IMR-90 (cell line): ENCODE measurements around the gene DRICH1. TPM values are rescaled to one million over a fixed set of nuclear protein-coding genes. Genes with fewer than 3 reads are reported as not detected.

ENCODE experiments used
- ATAC-seq: fragments of 200-7000 bp; cut with Tn5 transposase; 2 replicates; pipeline ENCODE4 v1.9.1; 2020; ENCODE audit warnings: low read depth, mild to moderate bottlenecking, moderate library complexity
- BruUV-seq: library from RNA; stranded (reverse); fragments of 400-500 nt; replicated peaks from 2 replicates; lab custom pipeline; 2021; lab: Mats Ljungman, UMichigan
- CTCF ChIA-PET: fragments of 300-600 bp; formaldehyde crosslinking; extraction: SDS; loops from one replicate; lab custom pipeline; 2021; ENCODE audit warnings: antibody characterized with exemption; lab: Yijun Ruan, JAX
- POLR2A ChIA-PET: fragments of 300-600 bp; sonication (Branson Sonifier 250); formaldehyde crosslinking; loops from one replicate; lab custom pipeline; 2022; ENCODE audit warnings: antibody characterized with exemption; ENCODE audit not compliant: unreplicated experiment; lab: Charles Lee
- DNase-seq: peaks from one replicate; pipeline ENCODE4 v3.0.0; 2013
- H2AFZ ChIP-seq: replicated peaks from 2 replicates; pipeline ENCODE3; 2013; ENCODE audit warnings: low read length, mild to moderate bottlenecking; ENCODE audit not compliant: poor library complexity
- H2AK5ac ChIP-seq: 2 replicates; pipeline ENCODE4 v1.6.1; 2013; ENCODE audit warnings: low read depth, low read length, inconsistent platforms
- H2AK9ac ChIP-seq: replicated peaks from 2 replicates; pipeline ENCODE3; 2013; ENCODE audit warnings: mild to moderate bottlenecking, low read depth, low read length, moderate library complexity; ENCODE audit not compliant: poor library complexity
- H2BK120ac ChIP-seq: 2 replicates; pipeline ENCODE4 v1.6.1; 2013; ENCODE audit warnings: low read depth, low read length, inconsistent platforms
- H2BK15ac ChIP-seq: 3 replicates; pipeline ENCODE4 v1.6.1; 2013; ENCODE audit warnings: low read depth, low read length, inconsistent platforms
- H2BK20ac ChIP-seq: 2 replicates; pipeline ENCODE4 v1.6.1; 2013; ENCODE audit warnings: low read depth, mild to moderate bottlenecking, inconsistent platforms, low read length, moderate library complexity
- H2BK5ac ChIP-seq: 2 replicates; pipeline ENCODE4 v1.6.1; 2013; ENCODE audit warnings: mild to moderate bottlenecking, low read depth, low read length, inconsistent platforms; ENCODE audit not compliant: poor library complexity, severe bottlenecking
- H3K14ac ChIP-seq: replicated peaks from 2 replicates; pipeline ENCODE4 v1.6.1; 2013; ENCODE audit warnings: low read depth, low read length, inconsistent platforms
- H3K18ac ChIP-seq: 2 replicates; pipeline ENCODE4 v1.6.1; 2013; ENCODE audit warnings: low read depth, low read length, control low read depth
- H3K23ac ChIP-seq: 2 replicates; pipeline ENCODE4 v1.6.1; 2013; ENCODE audit warnings: low read depth, low read length, inconsistent platforms
- H3K27ac ChIP-seq: 2 replicates; pipeline ENCODE4 v1.5.1; 2013; ENCODE audit warnings: mild to moderate bottlenecking, control low read depth, low read length; ENCODE audit not compliant: insufficient read depth
- H3K27me3 ChIP-seq: 2 replicates; pipeline ENCODE4 v1.6.1; 2013; ENCODE audit warnings: low read length; ENCODE audit not compliant: control insufficient read depth, insufficient read depth
- H3K36me3 ChIP-seq: 2 replicates; pipeline ENCODE4 v1.6.1; 2013; ENCODE audit warnings: low read length, mixed read lengths; ENCODE audit not compliant: control insufficient read depth, insufficient read depth
- H3K4ac ChIP-seq: 2 replicates; pipeline ENCODE4 v1.6.1; 2013; ENCODE audit warnings: low read depth, low read length, inconsistent platforms
- H3K4me1 ChIP-seq: 2 replicates; pipeline ENCODE4 v1.6.1; 2013; ENCODE audit warnings: low read length, mixed read lengths; ENCODE audit not compliant: control insufficient read depth, insufficient read depth
- H3K4me2 ChIP-seq: 2 replicates; pipeline ENCODE4 v1.6.1; 2013; ENCODE audit warnings: low read depth, mild to moderate bottlenecking, control low read depth, low read length, moderate library complexity
- H3K4me3 ChIP-seq: 2 replicates; pipeline ENCODE4 v1.5.1; 2013; ENCODE audit warnings: low read depth, mild to moderate bottlenecking, control low read depth, low read length, moderate library complexity; ENCODE audit not compliant: insufficient read depth
- H3K56ac ChIP-seq: 2 replicates; pipeline ENCODE4 v1.6.1; 2013; ENCODE audit warnings: low read length, inconsistent platforms; ENCODE audit not compliant: insufficient read depth; ENCODE audit errors: extremely low read depth
- H3K79me1 ChIP-seq, 2 experiments: 2 replicates each; pipeline ENCODE4 v1.6.1; 2013; ENCODE audit warnings: low read length in 2 of 2, inconsistent platforms in 1 of 2, low read depth in 1 of 2
- H3K9ac ChIP-seq: 2 replicates; pipeline ENCODE4 v1.6.1; 2013; ENCODE audit warnings: low read depth, low read length, control low read depth
- H3K9me1 ChIP-seq: 2 replicates; pipeline ENCODE4 v1.6.1; 2013; ENCODE audit warnings: low read length, inconsistent platforms; ENCODE audit not compliant: insufficient read depth
- H3K9me3 ChIP-seq: 2 replicates; pipeline ENCODE4 v1.6.1; 2013; ENCODE audit warnings: low read length; ENCODE audit not compliant: control insufficient read depth, insufficient read depth
- H4K20me1 ChIP-seq: 2 replicates; pipeline ENCODE4 v1.6.1; 2013; ENCODE audit warnings: low read length, inconsistent platforms; ENCODE audit not compliant: insufficient read depth
- H4K5ac ChIP-seq: 2 replicates; pipeline ENCODE4 v1.6.1; 2013; ENCODE audit warnings: mild to moderate bottlenecking, low read depth, low read length, control low read depth
- H4K8ac ChIP-seq, 2 experiments: 2 replicates each; pipeline ENCODE4 v1.6.1; 2013; ENCODE audit warnings: low read depth in 2 of 2, low read length in 2 of 2, control low read depth in 1 of 2, inconsistent platforms in 1 of 2
- H4K91ac ChIP-seq: 2 replicates; pipeline ENCODE4 v1.6.1; 2013; ENCODE audit warnings: low read depth, low read length, inconsistent platforms; ENCODE audit not compliant: insufficient read depth
- BHLHE40 ChIP-seq: fragments of 150-350 bp; IDR thresholded peaks from 2 replicates; pipeline ENCODE4 v1.6.1; 2016; ENCODE audit warnings: mild to moderate bottlenecking, low read depth, low read length
- CEBPB ChIP-seq: IDR thresholded peaks from 2 replicates; pipeline ENCODE4 v1.6.1; 2012; ENCODE audit warnings: low read depth, low read length, improper control_type of control experiment
- CHD1 ChIP-seq: IDR thresholded peaks from 2 replicates; pipeline ENCODE4 v1.6.1; 2012; ENCODE audit warnings: low read depth, low read length, improper control_type of control experiment
- FOS ChIP-seq: fragments of 150-350 bp; IDR thresholded peaks from 2 replicates; pipeline ENCODE4 v1.6.1; 2016; ENCODE audit warnings: low read depth, low read length
- MAFK ChIP-seq: IDR thresholded peaks from 2 replicates; pipeline ENCODE4 v1.6.1; 2012; ENCODE audit warnings: low read depth, low read length, improper control_type of control experiment
- MAZ ChIP-seq: IDR thresholded peaks from 2 replicates; pipeline ENCODE4 v1.6.1; 2012; ENCODE audit warnings: low read depth, mild to moderate bottlenecking, low read length, improper control_type of control experiment, moderate library complexity, borderline replicate concordance
- MXI1 ChIP-seq: IDR thresholded peaks from 2 replicates; pipeline ENCODE4 v1.6.1; 2012; ENCODE audit warnings: low read depth, mild to moderate bottlenecking, low read length, moderate library complexity, borderline replicate concordance
- NFE2L2 ChIP-seq: fragments of 150-350 bp; IDR thresholded peaks from 2 replicates; pipeline ENCODE4 v1.6.1; 2016; ENCODE audit warnings: low read depth, mild to moderate bottlenecking, low read length
- POLR2A ChIP-seq: IDR thresholded peaks from 2 replicates; pipeline ENCODE4 v1.6.1; 2012; ENCODE audit warnings: mild to moderate bottlenecking, low read depth, low read length
- RAD21 ChIP-seq: IDR thresholded peaks from 2 replicates; pipeline ENCODE4 v1.6.1; 2012; ENCODE audit warnings: low read length, improper control_type of control experiment
- RCOR1 ChIP-seq: IDR thresholded peaks from 2 replicates; pipeline ENCODE4 v1.6.1; 2012; ENCODE audit warnings: mild to moderate bottlenecking, low read length, improper control_type of control experiment; ENCODE audit not compliant: insufficient replicate concordance
- RFX5 ChIP-seq: IDR thresholded peaks from 2 replicates; pipeline ENCODE4 v1.8.0; 2012; ENCODE audit warnings: low read depth, mild to moderate bottlenecking, low read length, moderate library complexity
- SMC3 ChIP-seq: fragments of 150-350 bp; IDR thresholded peaks from 2 replicates; pipeline ENCODE4 v1.6.1; 2016; ENCODE audit warnings: low read depth, mild to moderate bottlenecking, antibody characterized with exemption, low read length, moderate library complexity
- USF2 ChIP-seq: fragments of 150-350 bp; IDR thresholded peaks from 2 replicates; pipeline ENCODE4 v1.6.1; 2017; ENCODE audit warnings: mild to moderate bottlenecking, antibody characterized with exemption, low read length, low read depth
- WGBS, 2 experiments: methylation state at CpG; one replicate each; pipeline versions ENCODE4 v1.1.5 to v1.1.7; 2013; ENCODE audit warnings: missing lambda C conversion rate in 2 of 2; ENCODE audit not compliant: insufficient read length in 1 of 2; ENCODE audit errors: extremely low coverage in 2 of 2; 5-methylcytosine and 5-hydroxymethylcytosine counted together
- dilution Hi-C: fragments of 300-500 bp; cut with HindIII; formaldehyde crosslinking; loops from one replicate; pipeline ENCODE4 v1.14.3; 2018; ENCODE audit warnings: low sequenced_read_pairs; ENCODE audit not compliant: unreplicated experiment
- in situ Hi-C: fragments of 300-500 bp; cut with MboI; formaldehyde crosslinking; loops from 3 replicates; pipeline ENCODE4 v1.14.3; 2019; ENCODE audit warnings: low sequenced_read_pairs, inconsistent platforms, mixed read lengths
- intact Hi-C: fragments of 100-400 bp; cut with micrococcal nuclease; formaldehyde crosslinking; loops from 2 replicates; pipeline ENCODE4 v1.10.0; 2022
- polyA plus RNA-seq, 3 experiments: library from polyadenylated mRNA; depleted of rRNA; stranded (reverse); fragments of >200 nt; gene quantifications; 2 replicates each; pipeline ENCODE4 v1.2.3, GENCODE V29; 2012; ENCODE audit warnings: low replicate concordance in 1 of 3
- total RNA-seq: library from RNA; depleted of rRNA; stranded (reverse); fragments of >200 nt; gene quantifications from 2 replicates; pipeline ENCODE4 v1.2.3, GENCODE V29; 2012
- TF ChIP-seq, protein P1 (sequence below): conservative IDR thresholded peaks from 2 replicates; pipeline ENCODE4 v1.5.1; 2012; ENCODE audit warnings: mild to moderate bottlenecking, low read depth, low read length, improper control_type of control experiment

DRICH1 gene
- total and polyA plus RNA-seq, 2 of the 4 experiments (the other 2 are of a cell fraction) = 0.14 TPM; not detected in 1

DNA sequence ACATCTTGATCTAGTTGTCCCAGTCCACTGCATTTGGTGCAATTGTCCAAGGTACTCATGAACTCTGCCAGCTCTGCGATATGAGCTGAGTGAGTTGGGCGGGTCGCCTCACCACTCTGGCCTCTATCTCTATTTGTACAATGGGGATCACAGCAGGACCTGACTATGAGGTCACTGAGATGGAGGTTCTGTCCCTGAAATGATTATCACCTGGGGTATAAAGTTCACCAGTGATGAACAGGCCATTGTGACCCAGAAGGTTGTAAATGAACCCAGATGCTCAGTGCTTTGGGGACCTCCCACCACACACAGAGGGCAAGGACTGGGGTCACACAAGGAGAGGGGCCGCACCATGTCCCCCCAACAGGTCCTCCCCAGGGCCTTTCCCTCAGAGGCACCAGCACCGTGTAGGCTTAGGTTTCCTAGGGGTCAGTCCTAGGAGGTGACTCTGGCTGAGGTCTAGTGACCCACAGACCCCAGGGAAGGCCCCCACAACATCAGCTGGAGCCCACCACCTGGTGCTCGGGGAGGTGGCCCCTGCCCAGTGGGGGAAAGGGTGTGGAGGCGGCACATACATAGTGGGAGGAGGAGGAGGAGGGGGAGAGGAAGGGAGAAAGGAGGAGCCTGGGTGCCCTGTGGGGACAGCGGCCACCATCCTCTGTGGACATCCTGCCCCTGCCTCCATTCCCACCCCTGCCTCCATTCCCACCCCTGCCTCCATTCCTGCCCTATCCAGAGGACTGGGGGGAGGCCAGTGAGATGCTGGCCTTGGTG, 27.0 kb downstream of the DRICH1 start:
- ATAC-seq (no peak), DNase-seq (no peak)
- no peaks in the 10 kb centered on the region for H4K20me1 ChIP-seq
- 70% methylated on average over 2 of the region's 8 CpGs; no CpG with 5 or more reads in 1 of the 2 experiments for WGBS, 2 experiments
- no peak overlapping the region for H2BK20ac ChIP-seq
- BruUV-seq = no TSS peak
- no peak overlapping the region for H4K8ac ChIP-seq
- no peak overlapping the region for H3K14ac ChIP-seq
- H3K27ac ChIP-seq = no peak overlapping the region
- no peak overlapping the region for H2AK9ac ChIP-seq
- H2BK15ac ChIP-seq = no peak overlapping the region
- ChIA-PET CTCF (interaction anchor here (0.8 kb wide), 1 partner anchor 245 kb away, joined by 3 read pairs; no protein-coding TSS in a partner anchor), POLR2A (no interaction called here)
- intact Hi-C loops (no loop called here), in situ Hi-C loops (no loop called here), dilution Hi-C loops (no loop called here)
- no peak overlapping the region for H3K56ac ChIP-seq
- no peak overlapping the region for H3K9ac ChIP-seq
- H3K4me1 ChIP-seq = no peaks in the 10 kb centered on the region
- H3K18ac ChIP-seq = no peak overlapping the region
- no peaks in the 10 kb centered on the region for H3K36me3 ChIP-seq
- no peak overlapping the region for H4K5ac ChIP-seq
- no peak overlapping the region for H3K4me2 ChIP-seq
- H2AFZ ChIP-seq = no peak overlapping the region
- H2BK120ac ChIP-seq = no peak overlapping the region
- no peak overlapping the region for H3K23ac ChIP-seq
- no peak overlapping the region for H3K4me3 ChIP-seq
- no peaks in the 10 kb centered on the region for H3K9me1 ChIP-seq
- no peak overlapping the region for H4K91ac ChIP-seq
- H3K79me1 ChIP-seq = no peaks in the 10 kb centered on the region
- H3K4ac ChIP-seq = no peak overlapping the region
- no peaks in the 10 kb centered on the region for H3K9me3 ChIP-seq
- no peak overlapping the region for H2BK5ac ChIP-seq
- no peak overlapping the region for H2AK5ac ChIP-seq
- H3K27me3 ChIP-seq = no peaks in the 10 kb centered on the region; the same call in 1 of the 2 replicates
- TF ChIP-seq POLR2A = no peak
- no peak for TF ChIP-seq RFX5
- TF ChIP-seq USF2 = no peak
- TF ChIP-seq CEBPB = no peak
- TF ChIP-seq FOS = no peak
- TF ChIP-seq RAD21 = no peak
- TF ChIP-seq CHD1 = no peak
- no peak for TF ChIP-seq MAZ
- no peak for TF ChIP-seq BHLHE40
- TF ChIP-seq, protein P1, sequence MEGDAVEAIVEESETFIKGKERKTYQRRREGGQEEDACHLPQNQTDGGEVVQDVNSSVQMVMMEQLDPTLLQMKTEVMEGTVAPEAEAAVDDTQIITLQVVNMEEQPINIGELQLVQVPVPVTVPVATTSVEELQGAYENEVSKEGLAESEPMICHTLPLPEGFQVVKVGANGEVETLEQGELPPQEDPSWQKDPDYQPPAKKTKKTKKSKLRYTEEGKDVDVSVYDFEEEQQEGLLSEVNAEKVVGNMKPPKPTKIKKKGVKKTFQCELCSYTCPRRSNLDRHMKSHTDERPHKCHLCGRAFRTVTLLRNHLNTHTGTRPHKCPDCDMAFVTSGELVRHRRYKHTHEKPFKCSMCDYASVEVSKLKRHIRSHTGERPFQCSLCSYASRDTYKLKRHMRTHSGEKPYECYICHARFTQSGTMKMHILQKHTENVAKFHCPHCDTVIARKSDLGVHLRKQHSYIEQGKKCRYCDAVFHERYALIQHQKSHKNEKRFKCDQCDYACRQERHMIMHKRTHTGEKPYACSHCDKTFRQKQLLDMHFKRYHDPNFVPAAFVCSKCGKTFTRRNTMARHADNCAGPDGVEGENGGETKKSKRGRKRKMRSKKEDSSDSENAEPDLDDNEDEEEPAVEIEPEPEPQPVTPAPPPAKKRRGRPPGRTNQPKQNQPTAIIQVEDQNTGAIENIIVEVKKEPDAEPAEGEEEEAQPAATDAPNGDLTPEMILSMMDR = no peak
- no peak for TF ChIP-seq MXI1
- no peak for TF ChIP-seq NFE2L2
- no peak for TF ChIP-seq RCOR1
- no peak for TF ChIP-seq MAFK
- no peak for TF ChIP-seq SMC3
